Cardiac ventricle fibroblast (primary cell): Measurements from ENCODE around the gene CLDN6. TPM values are rescaled to one million over a fixed set of nuclear protein-coding genes. Genes with fewer than 3 reads are reported as not detected.

ENCODE experiments used
- total RNA-seq: library from RNA; depleted of rRNA; stranded (reverse); fragments of >200 nt; gene quantifications from 2 replicates; pipeline ENCODE4 v1.2.3, GENCODE V29; 2015

CLDN6 gene
- total RNA-seq = not detected in 2 replicates

GRCh38 chr16:3017794-3018506, at the start of gene CLDN6:
Gene CLDN6 (minus strand): TSS chr16:3018183. CDS start chr16:3016021, 2,162 bp downstream.

GRCh38 chr16:3065069-3065741, 47.2 kb upstream of the CLDN6 start, which contains the start of gene IL32:
Gene IL32 (plus strand): TSS chr16:3065640. CDS start chr16:3065812, 172 bp downstream.

GRCh38 chr16:3045758-3046640, 28.0 kb upstream of the CLDN6 start, which contains the start of gene MMP25:
Gene MMP25 (plus strand): TSS chr16:3046561. CDS start chr16:3046918, 357 bp downstream.

GRCh38 chr16:3036726-3037315, 18.8 kb upstream of the CLDN6 start, which contains the start of gene BICDL2:
Gene BICDL2 (minus strand): TSS chr16:3036944. CDS start chr16:3035496, 1,448 bp downstream.

GRCh38 chr16:3023669-3024478, 5.9 kb upstream of the CLDN6 start, which contains the start of the genes HCFC1R1 and THOC6:
Gene HCFC1R1 (minus strand): TSS chr16:3023942. CDS start chr16:3023941, 1 bp downstream.
Gene THOC6 (plus strand): TSS chr16:3024035. CDS start chr16:3024327, 292 bp downstream.

GRCh38 chr16:3020247-3020603, 2.2 kb upstream of the CLDN6 start, which contains the start of gene TNFRSF12A:
Gene TNFRSF12A (plus strand): TSS chr16:3020368. CDS start chr16:3020398, 30 bp downstream.

GRCh38 chr16:3012828-3013420, 5.1 kb downstream of the CLDN6 start, which contains the start of gene CLDN9:
Gene CLDN9 (plus strand): TSS chr16:3012923. CDS start chr16:3013363, 440 bp downstream.

GRCh38 chr16:2980227-2981176, 37.5 kb downstream of the CLDN6 start, which contains the start of gene PKMYT1:
Gene PKMYT1 (minus strand): TSS chr16:2980446. CDS start chr16:2979657, 789 bp downstream.

GRCh38 chr16:2968738-2969544, 49.0 kb downstream of the CLDN6 start, which contains the start of gene PAQR4:
Gene PAQR4 (plus strand): TSS chr16:2969348. CDS start chr16:2969675, 327 bp downstream.

Other genes with a start within 250 kb of the CLDN6 start
- gene ELOB, start 240.9 kb downstream of the CLDN6 start, total RNA-seq = 671 and 1,192 TPM in 2 replicates
- gene PRSS33, start 230.6 kb downstream of the CLDN6 start, total RNA-seq = not detected in 2 replicates
- gene PRSS41, start 219.7 kb downstream of the CLDN6 start, total RNA-seq = not detected in 2 replicates
- gene PRSS21, start 200.9 kb downstream of the CLDN6 start, total RNA-seq = 1.00 TPM in 1 of 2 replicates, not detected in the other
- 0.25 and 0.78 TPM in 2 replicates for gene ZG16B, start 187.9 kb downstream of the CLDN6 start, total RNA-seq
- gene PRSS22, start 160.0 kb downstream of the CLDN6 start, total RNA-seq = not detected in 2 replicates
- 83.2 and 90.0 TPM in 2 replicates for gene FLYWCH2, start 135.0 kb downstream of the CLDN6 start, total RNA-seq
- 32.0 and 41.6 TPM in 2 replicates for gene FLYWCH1, start 106.3 kb downstream of the CLDN6 start, total RNA-seq
- gene KREMEN2, start 53.9 kb downstream of the CLDN6 start, total RNA-seq = not detected in 2 replicates
- 1.4 and 2.0 TPM in 2 replicates for gene PAQR4, start 48.8 kb downstream of the CLDN6 start, total RNA-seq
- gene PKMYT1, start 37.7 kb downstream of the CLDN6 start, total RNA-seq = 1.1 and 2.5 TPM in 2 replicates
- not detected in 2 replicates for gene CLDN9, start 5.3 kb downstream of the CLDN6 start, total RNA-seq
- gene TNFRSF12A, start 2.2 kb upstream of the CLDN6 start, total RNA-seq = 52.3 and 76.3 TPM in 2 replicates
- gene HCFC1R1, start 5.8 kb upstream of the CLDN6 start, total RNA-seq = 21.2 and 25.1 TPM in 2 replicates
- 17.3 and 20.0 TPM in 2 replicates for gene THOC6, start 5.9 kb upstream of the CLDN6 start, total RNA-seq
- 0.15 and 0.25 TPM in 2 replicates for gene BICDL2, start 18.8 kb upstream of the CLDN6 start, total RNA-seq
- gene MMP25, start 28.4 kb upstream of the CLDN6 start, total RNA-seq = not detected in 2 replicates
- 20.7 and 26.7 TPM in 2 replicates for gene IL32, start 47.5 kb upstream of the CLDN6 start, total RNA-seq
- gene ZSCAN10, start 81.1 kb upstream of the CLDN6 start, total RNA-seq = not detected in 2 replicates
- 11.3 and 11.6 TPM in 2 replicates for gene ZNF205, start 94.4 kb upstream of the CLDN6 start, total RNA-seq
- gene ZNF213, start 116.8 kb upstream of the CLDN6 start, total RNA-seq = 7.8 and 11.2 TPM in 2 replicates
- not detected in 2 replicates for gene OR1F1, start 170.0 kb upstream of the CLDN6 start, total RNA-seq
- 5.2 and 8.3 TPM in 2 replicates for gene ZNF200, start 217.0 kb upstream of the CLDN6 start, total RNA-seq
- 0.15 TPM in 1 of 2 replicates, not detected in the other for gene MEFV, start 238.4 kb upstream of the CLDN6 start, total RNA-seq